Daoy (cell line): Measurements from ENCODE around the gene CDHR5. TPM values are rescaled to one million over a fixed set of nuclear protein-coding genes. Genes with fewer than 3 reads are reported as not detected.
A peak's percentile ranks its signal among the peaks of the same experiment; 100 is the strongest.

ENCODE experiments used
- DNase-seq: peaks from one replicate; pipeline ENCODE4 v3.0.0-alpha.2; 2015; ENCODE audit warnings: low read depth
- total RNA-seq: library from RNA; depleted of rRNA; stranded (reverse); fragments of >200 nt; shearing (Covaris generic); gene quantifications from 2 replicates; pipeline ENCODE4 v1.2.3, GENCODE V29; 2014; rRNA removed

The CDHR5 gene
- total RNA-seq, 1 experiment from 2014 or later = not detected

- peak; percentile 96 for DNase-seq
Observed at GRCh38 chr11:568306-569157, 56.2 kb downstream of the CDHR5 start.

DNA sequence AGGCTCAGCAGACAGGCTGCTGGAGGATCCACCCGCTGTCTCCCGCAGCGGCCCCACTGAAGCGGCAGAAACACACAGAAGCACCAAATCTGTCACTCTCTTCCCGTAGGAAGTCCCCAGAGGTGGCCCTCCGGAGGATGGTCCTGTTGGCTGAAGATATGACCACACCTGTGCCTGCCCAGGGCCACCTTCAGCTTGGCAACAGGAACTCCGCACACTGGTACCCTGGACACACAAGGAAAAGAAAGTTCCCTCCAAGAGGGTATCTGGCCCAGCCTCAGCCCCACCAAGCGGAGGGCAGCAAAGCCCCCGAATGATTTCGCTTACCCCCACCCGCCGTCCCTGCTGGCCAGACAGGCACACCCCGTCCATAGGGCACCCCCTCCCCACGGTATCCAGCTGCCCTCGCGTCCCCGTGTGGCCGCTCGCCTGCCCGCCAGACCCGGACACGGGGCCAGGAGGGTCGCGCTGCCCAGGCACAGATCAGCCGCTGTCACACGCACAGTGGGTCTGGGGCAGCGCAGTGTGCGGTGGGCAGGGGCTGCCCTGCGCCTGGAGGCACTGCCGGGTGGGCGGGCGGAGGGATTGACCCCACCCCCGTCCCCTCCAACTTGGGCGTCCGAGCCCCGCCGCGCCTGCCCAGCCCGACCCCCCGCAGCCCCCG lies 57.0 kb downstream of the CDHR5 start:
- DNase-seq = no peak

GRCh38 chr11:567011-567628 lies 57.6 kb downstream of the CDHR5 start:
- DNase-seq = no peak

Other genes with a start within 250 kb of the CDHR5 start
- 7.3 and 22.9 TPM in 2 replicates for gene PKP3, start 230.7 kb downstream of the CDHR5 start, total RNA-seq
- gene SIGIRR, start 210.0 kb downstream of the CDHR5 start, total RNA-seq = 10.5 and 25.8 TPM in 2 replicates
- 0.17 TPM in 1 of 2 replicates, not detected in the other for gene ANO9, start 182.9 kb downstream of the CDHR5 start, total RNA-seq
- gene PTDSS2, start 174.7 kb downstream of the CDHR5 start, total RNA-seq = 16.2 and 24.4 TPM in 2 replicates
- gene RNH1, start 117.7 kb downstream of the CDHR5 start, total RNA-seq = 165 and 188 TPM in 2 replicates
- 67.4 and 75.8 TPM in 2 replicates for gene HRAS, start 89.4 kb downstream of the CDHR5 start, total RNA-seq
- gene LRRC56, start 87.4 kb downstream of the CDHR5 start, total RNA-seq = 0.11 and 0.60 TPM in 2 replicates
- gene LMNTD2, start 64.2 kb downstream of the CDHR5 start, total RNA-seq = 0.23 and 0.54 TPM in 2 replicates
- 19.8 and 25.2 TPM in 2 replicates for gene RASSF7, start 64.0 kb downstream of the CDHR5 start, total RNA-seq
- 22.0 and 29.2 TPM in 2 replicates for gene PHRF1, start 48.5 kb downstream of the CDHR5 start, total RNA-seq
- 6.7 and 14.5 TPM in 2 replicates for gene IRF7, start 9.0 kb downstream of the CDHR5 start, total RNA-seq
- gene SCT, start 2.2 kb upstream of the CDHR5 start, total RNA-seq = not detected in 2 replicates
- not detected in 2 replicates for gene DRD4, start 12.3 kb upstream of the CDHR5 start, total RNA-seq
- gene DEAF1, start 70.3 kb upstream of the CDHR5 start, total RNA-seq = 21.7 and 25.5 TPM in 2 replicates
- 7.5 and 15.8 TPM in 2 replicates for gene TMEM80, start 70.9 kb upstream of the CDHR5 start, total RNA-seq
- gene EPS8L2, start 81.3 kb upstream of the CDHR5 start, total RNA-seq = 1.8 and 5.4 TPM in 2 replicates
- 319 and 455 TPM in 2 replicates for gene TALDO1, start 122.5 kb upstream of the CDHR5 start, total RNA-seq
- 17.3 and 18.4 TPM in 2 replicates for gene GATD1, start 152.5 kb upstream of the CDHR5 start, total RNA-seq
- gene CEND1, start 165.1 kb upstream of the CDHR5 start, total RNA-seq = 0.51 and 1.2 TPM in 2 replicates
- gene SLC25A22, start 173.3 kb upstream of the CDHR5 start, total RNA-seq = 11.8 and 14.1 TPM in 2 replicates
- gene PIDD1, start 180.3 kb upstream of the CDHR5 start, total RNA-seq = 3.5 and 10.4 TPM in 2 replicates
- 693 and 756 TPM in 2 replicates for gene RPLP2, start 185.0 kb upstream of the CDHR5 start, total RNA-seq
- gene PNPLA2, start 194.0 kb upstream of the CDHR5 start, total RNA-seq = 10.9 and 24.2 TPM in 2 replicates
- 5.3 and 9.0 TPM in 2 replicates for gene CRACR2B, start 203.0 kb upstream of the CDHR5 start, total RNA-seq
- gene CD151, start 208.0 kb upstream of the CDHR5 start, total RNA-seq = 246 and 253 TPM in 2 replicates
- gene POLR2L, start 217.6 kb upstream of the CDHR5 start, total RNA-seq = 75.7 and 113 TPM in 2 replicates
- 29.3 and 37.3 TPM in 2 replicates for gene TSPAN4, start 217.9 kb upstream of the CDHR5 start, total RNA-seq